Neural cell (in vitro differentiated cells): ENCODE measurements around the gene NKAPD1. TPM values are rescaled to one million over a fixed set of nuclear protein-coding genes. Genes with fewer than 3 reads are reported as not detected.

Experiments used
- H2AFZ ChIP-seq: fragments of 200-600, 300-800 bp; sonication (generic), shearing (Covaris generic); 2 replicates; pipeline ENCODE4 v1.6.0; 2014; ENCODE audit warnings: low read depth, mild to moderate bottlenecking, antibody characterized with exemption, low read length, moderate library complexity
- H3F3A ChIP-seq: fragments of 200-600 bp; shearing (Covaris generic); 2 replicates; pipeline ENCODE4 v1.6.1; 2016; ENCODE audit warnings: mild to moderate bottlenecking, moderate library complexity, mixed read lengths, antibody characterized with exemption, low read length; ENCODE audit not compliant: insufficient read depth, poor library complexity, severe bottlenecking
- H3K27ac ChIP-seq: fragments of 200-600, 300-800 bp; sonication (generic), shearing (Covaris generic); 2 replicates; pipeline ENCODE4 v1.5.1; 2014; ENCODE audit warnings: mild to moderate bottlenecking, low read length, moderate library complexity
- H3K27me3 ChIP-seq: fragments of 300-800, 200-600 bp; sonication (generic), shearing (Covaris generic); 2 replicates; pipeline ENCODE4 v1.6.0; 2014; ENCODE audit warnings: mild to moderate bottlenecking, low read depth, low read length, moderate library complexity; ENCODE audit not compliant: insufficient read depth
- H3K36me3 ChIP-seq: fragments of 300-800, 200-600 bp; sonication (generic), shearing (Covaris generic); 2 replicates; pipeline ENCODE4 v1.5.1; 2014; ENCODE audit warnings: mild to moderate bottlenecking, antibody characterized with exemption, low read length, moderate library complexity; ENCODE audit not compliant: insufficient read depth
- H3K4me2 ChIP-seq: fragments of 300-800, 200-600 bp; sonication (generic), shearing (Covaris generic); 2 replicates; pipeline ENCODE4 v1.6.0; 2014; ENCODE audit warnings: mild to moderate bottlenecking, low read length
- H3K4me3 ChIP-seq: fragments of 300-800, 200-600 bp; sonication (generic), shearing (Covaris generic); 2 replicates; pipeline ENCODE4 v1.5.1; 2014; ENCODE audit warnings: mild to moderate bottlenecking, low read length, moderate library complexity
- H3K79me2 ChIP-seq: fragments of 200-600 bp; shearing (Covaris generic); replicated peaks from 2 replicates; pipeline ENCODE4 v1.6.0; 2014; ENCODE audit warnings: mild to moderate bottlenecking, low read length, moderate library complexity; ENCODE audit not compliant: insufficient read depth
- H3K9ac ChIP-seq: fragments of 300-800, 200-600 bp; sonication (generic), shearing (Covaris generic); 2 replicates; pipeline ENCODE4 v1.6.1; 2016; ENCODE audit warnings: mild to moderate bottlenecking, low read length, mixed read lengths
- H3K9me2 ChIP-seq: fragments of 200-600 bp; shearing (Covaris generic); 2 replicates; pipeline ENCODE4 v1.6.1; 2016; ENCODE audit warnings: mild to moderate bottlenecking, low read length, mixed read lengths; ENCODE audit not compliant: insufficient read depth
- H3K9me3 ChIP-seq: fragments of 200-600, 300-800 bp; sonication (generic), shearing (Covaris generic); 2 replicates; pipeline ENCODE4 v1.6.1; 2016; ENCODE audit warnings: mild to moderate bottlenecking, mixed run types, low read length, moderate library complexity, mixed read lengths
- H4K20me1 ChIP-seq: fragments of 200-600 bp; shearing (Covaris generic); 2 replicates; pipeline ENCODE4 v1.6.1; 2016; ENCODE audit warnings: mild to moderate bottlenecking, mixed run types; ENCODE audit not compliant: insufficient read depth
- EP300 ChIP-seq: fragments of 450-650 bp; conservative IDR thresholded peaks from 2 replicates; pipeline ENCODE4 v1.6.1; 2014; ENCODE audit warnings: antibody characterized with exemption, mild to moderate bottlenecking, moderate library complexity; ENCODE audit not compliant: poor library complexity, severe bottlenecking
- EZH2 ChIP-seq: fragments of 200-600, 300-800 bp; shearing (Covaris generic), sonication (generic); IDR thresholded peaks from 2 replicates; pipeline ENCODE4 v1.6.1; 2014; ENCODE audit warnings: antibody characterized with exemption, low read length, borderline replicate concordance, mild to moderate bottlenecking; ENCODE audit not compliant: insufficient read depth, poor library complexity, severe bottlenecking
- MXI1 ChIP-seq: fragments of 450-650 bp; conservative IDR thresholded peaks from 2 replicates; pipeline ENCODE4 v1.6.1; 2014; ENCODE audit warnings: antibody characterized with exemption, mild to moderate bottlenecking; ENCODE audit not compliant: poor library complexity, severe bottlenecking
- POLR2AphosphoS5 ChIP-seq: IDR thresholded peaks from 2 replicates; pipeline ENCODE4 v1.6.1; 2012
- RAD21 ChIP-seq: fragments of 450-650 bp; conservative IDR thresholded peaks from 2 replicates; pipeline ENCODE4 v1.6.1; 2014; ENCODE audit warnings: antibody characterized with exemption, mild to moderate bottlenecking, moderate library complexity
- SMC3 ChIP-seq: fragments of 450-650 bp; conservative IDR thresholded peaks from 2 replicates; pipeline ENCODE4 v1.6.1; 2014; ENCODE audit warnings: antibody characterized with exemption, mild to moderate bottlenecking, moderate library complexity; ENCODE audit not compliant: poor library complexity
- TAF1 ChIP-seq: IDR thresholded peaks from 2 replicates; pipeline ENCODE4 v1.6.1; 2012; ENCODE audit warnings: low read depth
- polyA plus RNA-seq: library from polyadenylated mRNA; depleted of rRNA; stranded (reverse); fragments of >200 nt; gene quantifications from 2 replicates; pipeline ENCODE4 v1.2.3, GENCODE V29; 2014
- TF ChIP-seq, protein P1 (sequence below): fragments of 450-650 bp; IDR thresholded peaks from 2 replicates; pipeline ENCODE4 v1.5.1; 2014; ENCODE audit warnings: antibody characterized with exemption, mild to moderate bottlenecking, moderate library complexity; ENCODE audit not compliant: poor library complexity, severe bottlenecking
- TF ChIP-seq, protein P2 (sequence below): IDR thresholded peaks from 2 replicates; pipeline ENCODE4 v1.6.1; 2012; ENCODE audit warnings: borderline replicate concordance

Gene NKAPD1
- polyA plus RNA-seq, 1 donor from 2014 or later, result 37.7 TPM

DNA sequence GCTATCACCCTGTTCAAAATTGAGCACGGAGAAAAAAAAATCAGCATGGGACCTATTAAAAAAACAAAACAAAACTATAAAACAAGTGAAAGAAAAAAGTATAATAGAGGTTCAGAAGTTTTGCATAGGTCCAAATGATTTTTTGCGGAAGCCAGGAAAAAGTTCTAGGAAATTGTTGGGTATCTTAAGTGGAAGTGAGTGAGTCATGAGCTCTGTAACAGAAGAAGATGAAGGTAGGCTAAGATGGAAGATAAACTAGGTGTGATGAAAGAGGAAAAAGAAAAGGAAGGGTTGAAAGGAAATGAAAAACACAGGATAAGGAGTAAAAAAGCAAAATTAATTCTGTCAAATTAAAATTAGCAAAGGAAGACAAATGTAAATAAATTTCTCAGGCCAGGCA lies 40.4 kb downstream of the NKAPD1 start:
- Histone ChIP-seq H3K9ac (no peak overlapping the region), H3K9me3 (no peaks in the 10 kb centered on the region), H3K27ac (no peak overlapping the region), H3K9me2 (no peaks in the 10 kb centered on the region), H3K4me3 (no peak overlapping the region), H3K36me3 (no peaks in the 10 kb centered on the region), H3K79me2 (no peaks in the 10 kb centered on the region), H2AFZ (no peak overlapping the region), H3F3A (no peaks in the 10 kb centered on the region), H3K4me2 (no peak overlapping the region), H3K27me3 (no peaks in the 10 kb centered on the region), H4K20me1 (no peaks in the 10 kb centered on the region)
- TF ChIP-seq MXI1 (no peak), EZH2 (no peak), POLR2AphosphoS5 (no peak), TAF1 (no peak), SMC3 (no peak), RAD21 (no peak), EP300 (no peak)
- TF ChIP-seq, protein P1, sequence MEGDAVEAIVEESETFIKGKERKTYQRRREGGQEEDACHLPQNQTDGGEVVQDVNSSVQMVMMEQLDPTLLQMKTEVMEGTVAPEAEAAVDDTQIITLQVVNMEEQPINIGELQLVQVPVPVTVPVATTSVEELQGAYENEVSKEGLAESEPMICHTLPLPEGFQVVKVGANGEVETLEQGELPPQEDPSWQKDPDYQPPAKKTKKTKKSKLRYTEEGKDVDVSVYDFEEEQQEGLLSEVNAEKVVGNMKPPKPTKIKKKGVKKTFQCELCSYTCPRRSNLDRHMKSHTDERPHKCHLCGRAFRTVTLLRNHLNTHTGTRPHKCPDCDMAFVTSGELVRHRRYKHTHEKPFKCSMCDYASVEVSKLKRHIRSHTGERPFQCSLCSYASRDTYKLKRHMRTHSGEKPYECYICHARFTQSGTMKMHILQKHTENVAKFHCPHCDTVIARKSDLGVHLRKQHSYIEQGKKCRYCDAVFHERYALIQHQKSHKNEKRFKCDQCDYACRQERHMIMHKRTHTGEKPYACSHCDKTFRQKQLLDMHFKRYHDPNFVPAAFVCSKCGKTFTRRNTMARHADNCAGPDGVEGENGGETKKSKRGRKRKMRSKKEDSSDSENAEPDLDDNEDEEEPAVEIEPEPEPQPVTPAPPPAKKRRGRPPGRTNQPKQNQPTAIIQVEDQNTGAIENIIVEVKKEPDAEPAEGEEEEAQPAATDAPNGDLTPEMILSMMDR, result no peak
- TF ChIP-seq, protein P2, sequence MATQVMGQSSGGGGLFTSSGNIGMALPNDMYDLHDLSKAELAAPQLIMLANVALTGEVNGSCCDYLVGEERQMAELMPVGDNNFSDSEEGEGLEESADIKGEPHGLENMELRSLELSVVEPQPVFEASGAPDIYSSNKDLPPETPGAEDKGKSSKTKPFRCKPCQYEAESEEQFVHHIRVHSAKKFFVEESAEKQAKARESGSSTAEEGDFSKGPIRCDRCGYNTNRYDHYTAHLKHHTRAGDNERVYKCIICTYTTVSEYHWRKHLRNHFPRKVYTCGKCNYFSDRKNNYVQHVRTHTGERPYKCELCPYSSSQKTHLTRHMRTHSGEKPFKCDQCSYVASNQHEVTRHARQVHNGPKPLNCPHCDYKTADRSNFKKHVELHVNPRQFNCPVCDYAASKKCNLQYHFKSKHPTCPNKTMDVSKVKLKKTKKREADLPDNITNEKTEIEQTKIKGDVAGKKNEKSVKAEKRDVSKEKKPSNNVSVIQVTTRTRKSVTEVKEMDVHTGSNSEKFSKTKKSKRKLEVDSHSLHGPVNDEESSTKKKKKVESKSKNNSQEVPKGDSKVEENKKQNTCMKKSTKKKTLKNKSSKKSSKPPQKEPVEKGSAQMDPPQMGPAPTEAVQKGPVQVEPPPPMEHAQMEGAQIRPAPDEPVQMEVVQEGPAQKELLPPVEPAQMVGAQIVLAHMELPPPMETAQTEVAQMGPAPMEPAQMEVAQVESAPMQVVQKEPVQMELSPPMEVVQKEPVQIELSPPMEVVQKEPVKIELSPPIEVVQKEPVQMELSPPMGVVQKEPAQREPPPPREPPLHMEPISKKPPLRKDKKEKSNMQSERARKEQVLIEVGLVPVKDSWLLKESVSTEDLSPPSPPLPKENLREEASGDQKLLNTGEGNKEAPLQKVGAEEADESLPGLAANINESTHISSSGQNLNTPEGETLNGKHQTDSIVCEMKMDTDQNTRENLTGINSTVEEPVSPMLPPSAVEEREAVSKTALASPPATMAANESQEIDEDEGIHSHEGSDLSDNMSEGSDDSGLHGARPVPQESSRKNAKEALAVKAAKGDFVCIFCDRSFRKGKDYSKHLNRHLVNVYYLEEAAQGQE, result no peak

DNA sequence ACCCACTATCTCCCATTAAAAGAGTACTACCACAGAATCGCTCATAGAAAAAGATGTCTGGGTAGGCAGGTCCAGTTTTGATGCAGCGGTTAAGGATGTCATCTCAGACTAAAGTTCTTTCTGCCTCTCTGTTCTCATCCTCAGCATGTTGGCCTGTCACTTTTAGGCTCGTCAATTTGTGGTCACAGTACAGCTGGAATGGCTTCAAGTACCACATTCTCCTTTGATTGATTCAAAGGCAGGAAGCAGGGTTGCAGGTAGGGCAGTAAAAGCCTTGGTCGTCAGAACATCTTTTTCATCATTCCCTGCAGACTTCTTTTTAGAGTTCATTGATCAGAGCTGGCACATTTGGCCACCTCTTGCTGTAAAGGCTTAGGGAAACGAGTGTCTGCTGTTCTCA lies 41.3 kb downstream of the NKAPD1 start:
- Histone ChIP-seq H3K4me3 (no peak overlapping the region), H3F3A (no peaks in the 10 kb centered on the region), H2AFZ (no peak overlapping the region), H4K20me1 (no peaks in the 10 kb centered on the region), H3K27me3 (no peaks in the 10 kb centered on the region), H3K9ac (no peak overlapping the region), H3K9me2 (no peaks in the 10 kb centered on the region), H3K9me3 (no peaks in the 10 kb centered on the region), H3K79me2 (no peaks in the 10 kb centered on the region), H3K4me2 (no peak overlapping the region), H3K36me3 (no peaks in the 10 kb centered on the region), H3K27ac (no peak overlapping the region)
- TF ChIP-seq SMC3 (no peak), TAF1 (no peak)
- TF ChIP-seq, protein P2, result no peak
